ENCODE data around the gene LETM1. TPM values are rescaled to one million over a fixed set of nuclear protein-coding genes. Genes with fewer than 3 reads are reported as not detected.
A peak's percentile ranks its signal among the peaks of the same experiment; 100 is the strongest.

LETM1 gene
- total and polyA plus RNA-seq, 2 of the 8 experiments (the other 6 are each of a cell fraction or from before 2014, with no cell fraction given), result 19.8 to 50.1 TPM

- TF ChIP-seq CHD7 (IDR thresholded peaks at IDR 0.05; ENCODE audit: insufficient replicate concordance, low read length), result no peak
- no peak for TF ChIP-seq BRCA1 (IDR thresholded peaks at IDR 0.05; ENCODE audit: low read depth, low read length)
- TF ChIP-seq E2F6 (IDR thresholded peaks at IDR 0.05), result 0 out of 2 replicates have a peak, but pooled peaks have one; percentile 16
- no peak for TF ChIP-seq JUN (IDR thresholded peaks at IDR 0.05; ENCODE audit: low read depth, low read length)
- no peak for TF ChIP-seq SIX5 (IDR thresholded peaks at IDR 0.05; ENCODE audit: low read depth, low read length)
- TF ChIP-seq BCL11A (IDR thresholded peaks at IDR 0.05; ENCODE audit: low read depth in 2 of 2, low read length in 2 of 2), result no peak
- TF ChIP-seq GABPA (IDR thresholded peaks at IDR 0.05; ENCODE audit: borderline replicate concordance, insufficient read depth, low read length), result 0 out of 2 replicates have a peak, but pooled peaks have one; percentile 7
- TF ChIP-seq EP300 (IDR thresholded peaks at IDR 0.05; ENCODE audit: borderline replicate concordance in 1 of 2, low read depth in 2 of 2, low read length in 2 of 2), result no peak
- TF ChIP-seq SUZ12 (IDR thresholded peaks at IDR 0.05; ENCODE audit: low read length), result no peak
Observed at GRCh38 chr4:1855333-1856070, 454 bp downstream of the LETM1 start (continued).
